MM.1S (cell line): ENCODE data around the gene EEPD1.

Experiments
- CTCF ChIP-seq: fragments of 300-600 bp; sonication (generic); IDR thresholded peaks from 2 replicates; pipeline ENCODE4 v1.5.1; 2016; ENCODE audit warnings: antibody characterized with exemption, low read length, mixed read lengths
- EZH2 ChIP-seq: fragments of 300-600 bp; sonication (generic); optimal IDR thresholded peaks from 2 replicates; pipeline ENCODE3; 2017; ENCODE audit warnings: low read depth, mild to moderate bottlenecking, antibody characterized with exemption, low read length, mixed read lengths
- EZH2phosphoT487 ChIP-seq: fragments of 300-600 bp; sonication (generic); IDR thresholded peaks from 2 replicates; pipeline ENCODE4 v1.6.1; 2018; ENCODE audit warnings: antibody characterized with exemption, low read length

DNA sequence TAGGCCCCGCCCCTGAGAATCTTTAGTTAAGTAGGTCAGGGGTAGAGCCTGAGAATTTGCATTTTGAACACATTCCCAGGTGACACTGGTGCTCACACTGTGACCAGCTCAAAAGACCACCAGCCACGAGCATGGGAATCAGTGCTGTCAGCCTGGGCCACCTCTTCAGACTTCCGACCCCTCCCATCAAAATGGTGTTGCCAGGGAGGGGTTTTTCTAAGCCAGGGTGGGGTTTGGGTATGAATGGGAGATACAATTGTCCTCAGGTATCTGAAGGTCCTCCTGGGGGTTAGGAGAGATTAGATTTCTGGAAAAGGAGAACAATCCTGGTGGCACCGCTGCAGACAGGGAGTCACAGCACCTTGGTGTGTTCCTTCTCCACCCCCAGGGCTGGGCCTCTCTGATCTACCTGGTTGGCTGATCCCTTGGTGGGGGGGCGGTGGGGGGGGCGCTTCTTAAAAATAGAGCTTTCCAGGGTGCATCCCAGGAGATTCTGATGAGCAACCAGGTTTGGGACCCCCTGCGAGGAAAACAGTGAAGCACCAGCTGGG is 125.1 kb downstream of the EEPD1 start:
- TF ChIP-seq CTCF = no peak
- no peak for TF ChIP-seq EZH2
- TF ChIP-seq EZH2phosphoT487 = no peak
